Memory B cell (primary cell): Measurements from ENCODE around the gene CHAMP1.

Experiments
- ATAC-seq: fragments of 150-1000 bp; cut with Tn5 transposase; 2 replicates; pipeline ENCODE4 v1.10.0; 2021; ENCODE audit warnings: low read depth, mild to moderate bottlenecking, moderate library complexity
- DNase-seq, 2 donors: peaks; one replicate each; pipeline ENCODE4 v3.0.0; 2022; ENCODE audit warnings: low spot score in 2 of 2
- H3K27ac Mint-ChIP-seq: one replicate; pipeline ENCODE4 v1.8.0; 2022; ENCODE audit warnings: mild to moderate bottlenecking, moderate library complexity, mixed read lengths
- H3K27me3 Mint-ChIP-seq: one replicate; pipeline ENCODE4 v1.8.0; 2022; ENCODE audit warnings: mixed read lengths
- H3K36me3 Mint-ChIP-seq: one replicate; pipeline ENCODE4 v1.8.0; 2022; ENCODE audit warnings: mild to moderate bottlenecking, mixed read lengths
- H3K4me1 Mint-ChIP-seq: one replicate; pipeline ENCODE4 v1.8.0; 2022; ENCODE audit warnings: mixed read lengths
- H3K4me3 Mint-ChIP-seq: one replicate; pipeline ENCODE4 v1.8.0; 2022; ENCODE audit warnings: mild to moderate bottlenecking, moderate library complexity, mixed read lengths
- H3K9me3 Mint-ChIP-seq: one replicate; pipeline ENCODE4 v1.8.0; 2022; ENCODE audit warnings: mixed read lengths

The CHAMP1 gene

GRCh38 chr13:114314074-114314912 is at the start of gene CHAMP1:
Gene CHAMP1 (plus strand): TSS chr13:114314503. CDS start chr13:114323843, 9,340 bp downstream.
- Mint-ChIP-seq H3K9me3 (no peaks in the 10 kb centered on the region), H3K4me1 (peaks cover 24% of the 10 kb centered on the region)

DNA sequence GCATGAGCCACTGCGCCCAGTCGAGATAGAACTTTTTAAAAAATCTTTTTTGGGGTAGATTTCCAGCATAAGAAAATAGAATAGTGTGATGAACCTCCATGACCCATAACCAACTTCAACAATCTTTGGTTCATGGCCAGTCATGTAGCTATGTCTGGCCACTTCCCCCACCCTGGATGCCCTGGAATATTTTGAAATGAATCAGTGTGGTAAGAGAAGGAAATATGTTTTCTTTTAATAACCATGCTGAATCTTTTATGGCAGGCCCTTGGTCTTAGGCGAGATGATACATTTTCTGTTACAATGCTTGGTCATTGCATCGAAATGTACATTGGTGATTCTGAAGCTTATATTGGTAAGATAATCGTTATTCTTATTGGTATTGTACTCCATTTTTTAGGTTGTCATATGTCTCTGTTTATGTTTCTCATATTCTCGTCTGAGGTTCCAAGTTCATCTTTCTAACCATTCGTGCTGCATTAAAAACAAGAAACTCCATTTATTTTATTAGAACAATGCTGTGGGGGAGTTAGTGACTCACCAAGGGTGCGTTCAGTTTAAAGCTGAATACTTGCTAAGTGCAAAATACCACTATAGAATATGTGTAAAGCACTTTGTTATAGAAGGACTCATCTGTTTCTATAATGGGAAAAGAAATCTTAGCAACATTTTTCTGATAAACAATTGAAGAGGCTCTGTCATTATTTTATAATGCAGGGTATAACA is 49.3 kb upstream of the CHAMP1 start:
- Mint-ChIP-seq H3K4me3 (no peak overlapping the region), H3K36me3 (peaks cover 42% of the 10 kb centered on the region), H3K4me1 (peaks cover 35% of the 10 kb centered on the region), H3K27ac (no peak overlapping the region), H3K9me3 (no peaks in the 10 kb centered on the region), H3K27me3 (no peaks in the 10 kb centered on the region)
- ATAC-seq, result no peak
- DNase-seq, result no peak

More at GRCh38 chr13:114314074-114314912, at the start of gene CHAMP1:
- H3K27me3 Mint-ChIP-seq, result no peaks in the 10 kb centered on the region
- H3K4me3 Mint-ChIP-seq, result peak within 1 kb of the TSS; percentile 95
- peak within 1 kb of the TSS; percentile 92 for H3K27ac Mint-ChIP-seq
- H3K36me3 Mint-ChIP-seq, result peaks cover 2% of the 10 kb centered on the region
- DNase-seq (peak; percentile 75 to 79), ATAC-seq (peak; percentile 81)

GRCh38 chr13:114266241-114266640 is 48.1 kb upstream of the CHAMP1 start:
- Mint-ChIP-seq H3K27ac (no peak overlapping the region), H3K36me3 (peaks cover 36% of the 10 kb centered on the region), H3K9me3 (no peaks in the 10 kb centered on the region), H3K27me3 (no peaks in the 10 kb centered on the region), H3K4me3 (no peak overlapping the region), H3K4me1 (peaks cover 24% of the 10 kb centered on the region)
- DNase-seq (no peak), ATAC-seq (peak; percentile 30)

GRCh38 chr13:114268344-114269280 is 45.7 kb upstream of the CHAMP1 start:
- H3K27me3 Mint-ChIP-seq, result no peaks in the 10 kb centered on the region
- peak overlapping the region; percentile 72 for H3K27ac Mint-ChIP-seq
- peaks cover 41% of the 10 kb centered on the region for H3K36me3 Mint-ChIP-seq
- no peaks in the 10 kb centered on the region for H3K9me3 Mint-ChIP-seq
- ATAC-seq, result peak; percentile 37
- H3K4me1 Mint-ChIP-seq, result peaks cover 8% of the 10 kb centered on the region
- no peak for DNase-seq
- H3K4me3 Mint-ChIP-seq, result no peak overlapping the region

DNA sequence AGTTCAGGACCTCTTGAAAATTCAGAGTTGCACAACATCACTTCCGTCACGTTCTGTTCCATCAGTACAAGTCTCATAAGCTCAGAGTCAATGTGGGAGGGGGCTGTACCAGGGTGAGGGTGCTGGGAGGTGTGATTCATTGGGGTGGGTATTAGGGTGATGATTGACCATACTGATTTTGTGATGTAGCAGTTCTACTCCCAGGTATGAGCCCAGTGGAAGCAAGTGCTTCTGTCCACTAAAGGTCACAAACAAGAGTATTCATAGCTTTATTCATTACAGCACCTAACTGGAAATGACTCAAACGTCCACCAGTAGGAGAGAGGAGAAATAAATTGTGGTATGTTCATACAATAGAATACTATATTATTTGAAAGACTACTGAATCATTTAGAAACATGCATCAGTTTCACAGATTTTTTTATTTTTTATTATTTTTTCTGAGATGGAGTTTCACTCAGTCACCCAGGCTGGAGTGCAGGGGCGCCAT is 45.0 kb upstream of the CHAMP1 start:
- Mint-ChIP-seq H3K4me1 (peaks cover 7% of the 10 kb centered on the region), H3K9me3 (no peaks in the 10 kb centered on the region), H3K4me3 (no peak overlapping the region), H3K27ac (peak overlapping the region; percentile 70), H3K27me3 (no peaks in the 10 kb centered on the region), H3K36me3 (peaks cover 41% of the 10 kb centered on the region)
- DNase-seq (no peak), ATAC-seq (no peak)

- H3K27ac Mint-ChIP-seq, result no peak overlapping the region
- H3K4me3 Mint-ChIP-seq, result no peak overlapping the region
- DNase-seq (no peak), ATAC-seq (no peak)
- peaks cover 8% of the 10 kb centered on the region for H3K4me1 Mint-ChIP-seq
- peaks cover 34% of the 10 kb centered on the region for H3K36me3 Mint-ChIP-seq
- H3K9me3 Mint-ChIP-seq, result no peaks in the 10 kb centered on the region
- H3K27me3 Mint-ChIP-seq, result no peaks in the 10 kb centered on the region
These were observed 41.3 kb upstream of the CHAMP1 start for GRCh38 chr13:114272977-114273376.

- Mint-ChIP-seq H3K36me3 (peaks cover 25% of the 10 kb centered on the region), H3K27ac (no peak overlapping the region), H3K9me3 (no peaks in the 10 kb centered on the region), H3K27me3 (no peaks in the 10 kb centered on the region), H3K4me3 (no peak overlapping the region), H3K4me1 (peaks cover 9% of the 10 kb centered on the region)
- ATAC-seq (no peak), DNase-seq (no peak)
These were observed 39.0 kb upstream of the CHAMP1 start for GRCh38 chr13:114275304-114275703.

GRCh38 chr13:114279146-114279545 is 35.2 kb upstream of the CHAMP1 start:
- Mint-ChIP-seq H3K9me3 (no peaks in the 10 kb centered on the region), H3K27me3 (no peaks in the 10 kb centered on the region), H3K27ac (peak overlapping the region; percentile 99), H3K36me3 (peaks cover 13% of the 10 kb centered on the region), H3K4me1 (peaks cover 18% of the 10 kb centered on the region), H3K4me3 (no peak overlapping the region)
- no peak for DNase-seq
- ATAC-seq, result no peak

- H3K36me3 Mint-ChIP-seq, result peaks cover 11% of the 10 kb centered on the region
- ATAC-seq (no peak), DNase-seq (no peak)
- no peaks in the 10 kb centered on the region for H3K9me3 Mint-ChIP-seq
- no peaks in the 10 kb centered on the region for H3K27me3 Mint-ChIP-seq
- H3K27ac Mint-ChIP-seq, result peak overlapping the region; percentile 99
- peaks cover 18% of the 10 kb centered on the region for H3K4me1 Mint-ChIP-seq
- peak overlapping the region; percentile 71 for H3K4me3 Mint-ChIP-seq
These were observed 34.4 kb upstream of the CHAMP1 start for GRCh38 chr13:114279758-114280355.

DNA sequence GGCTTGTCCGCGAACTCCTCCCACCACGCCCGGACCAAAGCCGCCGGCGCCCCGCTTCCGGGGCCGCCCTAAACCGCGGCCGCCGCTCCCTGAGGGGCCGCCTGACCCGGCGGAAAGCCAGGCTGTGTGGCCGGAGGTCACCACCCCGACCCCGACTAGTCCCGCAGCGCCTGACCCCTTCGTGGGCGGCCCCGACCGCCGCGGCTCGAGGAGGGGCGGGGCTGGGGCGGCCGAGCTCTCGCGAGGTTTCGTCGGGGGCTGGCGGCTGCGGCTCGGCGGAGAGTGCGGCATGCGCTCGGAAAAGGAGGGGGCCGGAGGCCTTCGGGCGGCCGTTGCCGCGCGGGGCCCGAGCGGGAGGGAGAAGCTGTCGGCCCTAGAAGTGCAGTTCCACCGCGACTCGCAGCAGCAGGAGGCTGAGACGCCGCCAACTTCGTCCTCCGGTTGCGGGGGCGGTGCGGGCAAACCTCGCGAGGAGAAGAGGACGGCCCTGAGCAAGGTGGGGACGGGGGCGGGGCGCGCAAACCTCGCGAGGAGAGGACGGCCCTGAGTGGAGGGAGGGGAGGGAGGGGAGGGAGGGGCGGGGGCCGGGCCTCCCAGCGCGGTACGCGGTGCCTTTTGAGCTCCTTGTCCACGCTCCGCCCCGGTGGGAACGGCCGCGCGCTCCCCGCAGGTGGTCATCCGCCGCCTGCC is 32.8 kb upstream of the CHAMP1 start, which contains the start of gene UPF3A:
Gene UPF3A (plus strand): TSS at position 251 of the 690 bp plus-strand sequence. CDS start 39 bp downstream, at position 290.
- Mint-ChIP-seq H3K4me3 (peak within 1 kb of the TSS; percentile 94), H3K27ac (peak within 1 kb of the TSS; percentile 99), H3K9me3 (no peaks in the 10 kb centered on the region), H3K4me1 (peaks cover 22% of the 10 kb centered on the region), H3K36me3 (peaks cover 11% of the 10 kb centered on the region), H3K27me3 (no peaks in the 10 kb centered on the region)
- DNase-seq (peak; percentile 88 to 98), ATAC-seq (peak; percentile 78)

- Mint-ChIP-seq H3K27me3 (no peaks in the 10 kb centered on the region), H3K27ac (peak overlapping the region; percentile 99), H3K4me3 (peak overlapping the region; percentile 94), H3K36me3 (peaks cover 16% of the 10 kb centered on the region), H3K9me3 (no peaks in the 10 kb centered on the region), H3K4me1 (peaks cover 24% of the 10 kb centered on the region)
- DNase-seq, result no peak
- peak; percentile 64 for ATAC-seq
These were observed 32.1 kb upstream of the CHAMP1 start for GRCh38 chr13:114282041-114282670.

GRCh38 chr13:114283576-114283975 is 30.7 kb upstream of the CHAMP1 start:
- Mint-ChIP-seq H3K36me3 (peaks cover 26% of the 10 kb centered on the region), H3K4me3 (peak overlapping the region; percentile 59), H3K9me3 (no peaks in the 10 kb centered on the region), H3K4me1 (peaks cover 28% of the 10 kb centered on the region), H3K27ac (peak overlapping the region; percentile 22), H3K27me3 (no peaks in the 10 kb centered on the region)
- no peak for ATAC-seq
- DNase-seq, result no peak
